Stimulated activated CD4-positive, alpha-beta T cell treated with anti-CD3 and anti-CD28 coated beads, TNF-alpha, amount 100 ng/mL, for 24 hours (primary cell): Measurements from ENCODE around the gene STXBP3.
"Not testable (repeated sequence)": the region's sequence is repeated elsewhere in the genome, so short reads cannot be mapped to it uniquely, and the experiment has no call there.

ENCODE experiments used
- DNase-seq, 3 experiments: peaks; one replicate each; pipeline ENCODE4 v3.0.0-alpha.2; 2020; ENCODE audit warnings: low read depth in 3 of 3

Gene STXBP3, protein sequence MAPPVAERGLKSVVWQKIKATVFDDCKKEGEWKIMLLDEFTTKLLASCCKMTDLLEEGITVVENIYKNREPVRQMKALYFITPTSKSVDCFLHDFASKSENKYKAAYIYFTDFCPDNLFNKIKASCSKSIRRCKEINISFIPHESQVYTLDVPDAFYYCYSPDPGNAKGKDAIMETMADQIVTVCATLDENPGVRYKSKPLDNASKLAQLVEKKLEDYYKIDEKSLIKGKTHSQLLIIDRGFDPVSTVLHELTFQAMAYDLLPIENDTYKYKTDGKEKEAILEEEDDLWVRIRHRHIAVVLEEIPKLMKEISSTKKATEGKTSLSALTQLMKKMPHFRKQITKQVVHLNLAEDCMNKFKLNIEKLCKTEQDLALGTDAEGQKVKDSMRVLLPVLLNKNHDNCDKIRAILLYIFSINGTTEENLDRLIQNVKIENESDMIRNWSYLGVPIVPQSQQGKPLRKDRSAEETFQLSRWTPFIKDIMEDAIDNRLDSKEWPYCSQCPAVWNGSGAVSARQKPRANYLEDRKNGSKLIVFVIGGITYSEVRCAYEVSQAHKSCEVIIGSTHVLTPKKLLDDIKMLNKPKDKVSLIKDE

DNA sequence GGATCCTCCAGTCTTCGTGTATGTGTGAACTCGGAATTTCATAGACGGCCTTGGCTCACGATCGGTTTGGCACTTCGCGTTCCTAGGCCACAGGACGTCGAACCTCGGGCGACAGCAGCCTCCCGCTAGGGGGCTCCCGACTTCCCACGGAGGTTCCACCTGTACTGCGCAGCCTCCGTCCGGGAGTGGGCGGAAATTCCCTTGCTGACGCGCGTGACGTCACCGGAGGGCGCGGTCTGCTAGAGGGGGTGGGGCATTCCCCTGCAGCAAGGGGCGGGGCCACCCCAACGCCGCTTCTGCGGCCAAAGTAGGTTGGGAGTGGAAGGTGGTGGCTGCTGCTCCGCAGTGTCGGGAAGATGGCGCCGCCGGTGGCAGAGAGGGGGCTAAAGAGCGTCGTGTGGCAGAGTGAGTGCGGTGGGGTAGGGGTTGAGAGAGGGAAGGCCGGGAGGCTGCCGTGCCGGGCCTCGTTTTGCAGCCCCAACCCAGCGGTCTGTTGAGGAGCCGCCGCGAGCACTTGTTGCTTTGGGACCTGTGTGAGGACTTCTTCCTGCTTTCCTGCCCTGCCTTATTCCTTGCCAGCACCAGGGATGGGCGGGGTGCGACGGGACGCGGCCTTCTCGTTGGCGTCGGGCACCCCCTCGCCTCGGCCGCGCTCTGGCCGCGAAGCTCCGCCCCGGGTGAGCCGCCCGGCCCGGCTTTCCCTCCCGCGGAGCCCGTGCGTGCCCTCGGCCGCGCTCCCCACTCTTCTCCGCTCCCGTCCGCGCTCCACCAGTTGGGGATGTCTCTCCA is at the start of gene STXBP3:
Gene STXBP3, plus strand, starts transcription at position 293 of the 789 bp plus-strand sequence. Its CDS starts 64 bp downstream, at position 357.
- peak; percentile 100 for DNase-seq

DNA sequence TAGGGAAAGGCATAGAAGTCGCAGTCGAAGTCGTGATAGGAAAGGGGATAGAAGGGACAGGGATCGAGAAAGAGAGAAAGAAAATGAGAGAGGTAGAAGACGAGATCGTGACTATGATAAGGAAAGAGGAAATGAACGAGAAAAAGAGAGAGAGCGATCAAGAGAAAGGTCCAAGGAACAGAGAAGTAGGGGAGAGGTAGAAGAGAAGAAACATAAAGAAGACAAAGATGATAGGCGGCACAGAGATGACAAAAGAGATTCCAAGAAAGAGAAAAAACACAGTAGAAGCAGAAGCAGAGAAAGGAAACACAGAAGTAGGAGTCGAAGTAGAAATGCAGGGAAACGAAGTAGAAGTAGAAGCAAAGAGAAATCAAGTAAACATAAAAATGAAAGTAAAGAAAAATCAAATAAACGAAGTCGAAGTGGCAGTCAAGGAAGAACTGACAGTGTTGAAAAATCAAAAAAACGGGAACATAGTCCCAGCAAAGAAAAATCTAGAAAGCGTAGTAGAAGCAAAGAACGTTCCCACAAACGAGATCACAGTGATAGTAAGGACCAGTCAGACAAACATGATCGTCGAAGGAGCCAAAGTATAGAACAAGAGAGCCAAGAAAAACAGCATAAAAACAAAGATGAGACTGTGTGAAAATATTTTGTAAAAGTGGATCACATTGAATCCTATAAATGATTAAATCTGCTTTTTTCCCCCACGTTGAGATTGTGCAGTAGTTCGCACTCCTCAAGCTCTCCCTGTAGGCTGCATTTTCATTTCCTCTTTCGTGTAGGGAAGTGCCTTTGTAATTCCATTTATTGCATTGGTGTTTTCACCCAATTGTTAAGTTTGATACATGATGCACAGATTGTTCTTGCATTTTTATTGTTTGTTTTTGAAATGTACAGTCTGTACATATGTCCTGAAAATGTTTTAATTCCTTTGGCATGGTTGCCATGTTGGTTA is 46.8 kb upstream of the STXBP3 start:
- DNase-seq = no peak

DNA sequence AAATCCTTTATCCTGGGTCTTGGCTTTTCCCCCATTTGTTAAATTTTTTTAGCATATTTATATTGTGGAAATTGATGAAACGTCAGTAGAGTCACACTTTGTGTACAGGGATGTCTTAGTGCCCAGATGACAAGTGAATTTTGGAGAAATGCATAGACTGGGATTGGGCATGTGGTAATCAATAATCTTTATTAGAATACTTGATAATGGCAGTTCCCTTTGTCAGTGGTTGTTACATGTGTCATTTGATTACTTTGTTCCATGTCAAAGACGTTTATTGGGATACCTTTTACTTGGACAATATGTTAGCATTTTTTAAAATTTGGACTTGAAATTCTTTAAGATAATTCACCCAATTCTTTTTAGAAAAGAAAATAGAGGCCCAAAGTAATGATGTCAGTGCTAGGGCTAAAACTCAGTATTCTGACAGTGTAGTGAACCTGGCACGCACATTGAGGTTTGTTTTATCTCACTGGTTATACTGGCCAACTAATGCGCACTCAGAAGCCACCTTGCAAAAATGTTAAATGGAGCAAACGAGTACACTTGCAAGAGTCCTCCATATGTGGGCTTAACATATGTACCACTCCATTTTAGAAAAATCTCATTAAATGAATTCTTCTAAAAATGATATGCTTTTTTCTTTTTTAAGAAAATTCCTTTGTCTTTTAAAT is 45.2 kb upstream of the STXBP3 start:
- DNase-seq = no peak

DNA sequence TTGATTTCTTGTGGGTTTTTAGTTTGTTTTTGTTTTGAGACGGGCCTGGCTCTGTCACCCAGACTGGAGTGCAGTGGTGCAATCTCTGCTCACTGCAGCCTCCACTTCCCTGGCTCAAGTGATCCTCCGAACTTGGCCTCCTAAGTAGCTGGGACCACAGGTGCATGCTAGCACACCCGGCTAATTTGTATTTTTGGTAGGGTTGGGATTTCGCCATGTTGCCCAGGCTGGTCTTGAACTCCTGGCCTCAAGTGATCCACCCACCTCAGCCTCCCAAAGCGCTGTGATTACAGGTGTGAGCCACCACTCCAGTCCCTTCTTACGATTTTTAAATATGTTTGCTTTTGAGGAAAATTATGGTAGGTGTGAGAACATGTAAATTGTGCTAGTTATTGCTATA is 44.4 kb upstream of the STXBP3 start:
- DNase-seq = not testable (repeated sequence)

DNA sequence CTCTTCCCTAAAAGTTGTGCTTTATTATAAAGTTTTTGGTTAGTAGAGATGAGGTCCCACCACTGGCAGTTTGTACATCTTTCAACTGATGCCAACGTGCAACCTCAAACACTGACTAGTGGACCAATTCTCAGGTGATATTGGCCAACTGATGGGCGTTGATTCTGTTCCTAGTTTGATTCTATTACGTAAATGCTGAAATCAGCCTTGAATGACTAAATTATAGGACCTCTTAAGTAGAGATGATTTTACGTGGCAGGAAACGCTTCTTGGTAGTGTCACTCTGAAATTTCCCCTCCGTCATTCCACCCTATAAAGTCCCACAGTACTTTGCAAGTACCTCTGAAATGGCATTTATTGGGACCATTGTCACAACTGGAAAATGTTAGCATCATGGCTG is 42.5 kb upstream of the STXBP3 start:
- DNase-seq = peak in 1 of 3 experiments; percentile 10

DNA sequence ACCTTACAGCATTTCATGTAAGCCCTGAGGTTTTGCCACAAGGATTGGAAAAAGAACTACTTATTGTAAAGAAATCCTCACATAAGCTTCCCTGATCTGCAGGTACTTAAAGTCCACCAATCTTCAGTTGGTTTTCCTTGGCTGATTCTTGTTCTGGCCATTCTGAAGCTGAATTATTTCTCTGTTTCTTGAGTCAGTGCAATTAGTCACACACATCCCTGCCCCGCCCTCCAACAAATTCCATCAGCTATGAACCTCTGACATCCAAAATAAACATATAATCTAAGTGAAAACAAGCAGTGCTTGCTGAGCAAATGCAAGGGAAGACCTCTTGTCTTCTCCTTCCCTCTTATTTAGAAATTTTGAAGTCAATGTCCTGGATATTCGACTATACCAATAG is 42.0 kb upstream of the STXBP3 start:
- no peak for DNase-seq

DNA sequence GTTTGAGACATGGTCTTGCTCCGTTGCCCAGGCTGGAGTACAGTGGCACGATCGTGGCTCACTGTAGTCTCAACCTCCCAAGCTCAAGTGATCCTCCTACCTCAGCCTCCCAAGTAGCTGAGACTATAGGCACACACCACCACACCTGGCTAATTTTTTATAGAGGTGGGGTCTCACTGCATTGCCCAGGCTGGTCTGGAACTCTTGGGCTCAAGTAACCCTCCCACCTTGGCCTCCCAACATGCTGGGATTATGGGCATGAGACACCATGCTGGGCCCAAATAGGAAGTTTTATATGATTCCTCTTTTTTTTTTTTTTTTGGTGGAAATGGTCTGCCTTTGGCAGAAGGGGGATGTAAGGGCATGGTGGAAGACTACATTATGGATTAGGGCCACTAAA is 39.8 kb upstream of the STXBP3 start:
- no peak for DNase-seq

DNA sequence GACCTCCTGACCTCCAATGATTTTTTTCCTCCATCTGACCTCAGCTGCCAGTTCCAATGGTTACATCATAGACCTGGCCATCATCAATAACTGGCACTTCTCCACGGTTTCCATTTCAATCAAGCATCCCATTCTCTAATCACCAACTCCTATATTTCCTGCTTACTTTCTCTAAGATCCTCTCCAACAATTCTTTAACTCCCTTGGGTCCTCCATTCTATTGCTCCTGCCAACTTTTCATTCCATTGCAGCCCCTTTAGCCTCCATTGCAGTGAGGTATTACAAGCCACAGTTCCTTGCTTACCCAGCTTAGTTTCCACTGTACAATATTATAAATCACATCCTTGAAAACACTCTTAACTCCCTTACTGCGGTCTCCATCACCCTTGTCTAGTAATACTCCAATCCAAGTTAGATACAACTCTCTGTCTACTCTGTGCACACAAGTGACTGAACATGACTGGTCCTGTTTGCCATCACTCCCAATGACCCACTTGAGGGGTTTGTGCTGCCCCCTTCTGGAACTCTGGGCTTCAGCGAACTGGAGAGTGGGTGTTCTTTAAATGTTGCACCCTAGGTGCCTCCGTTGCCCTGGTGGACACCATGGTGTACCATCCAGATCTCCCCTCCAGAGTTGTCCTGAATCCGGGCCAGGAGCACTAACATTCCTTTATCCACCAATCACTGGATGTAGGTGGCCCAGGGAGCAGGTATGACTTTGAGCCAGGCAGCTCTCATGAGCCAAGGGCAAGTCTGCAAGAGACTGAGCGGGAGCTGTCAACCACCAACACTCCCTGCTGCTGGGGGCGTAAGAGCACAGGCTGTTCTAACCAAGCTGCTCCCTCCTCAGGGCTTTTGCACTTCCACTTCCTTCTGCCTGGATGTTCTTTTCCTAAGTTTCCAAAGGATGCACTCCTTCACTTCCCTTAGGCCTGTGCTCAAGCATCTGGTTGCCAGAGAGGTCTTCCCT is 37.5 kb upstream of the STXBP3 start:
- DNase-seq = peak; percentile 8 to 51 (median 18)

DNA sequence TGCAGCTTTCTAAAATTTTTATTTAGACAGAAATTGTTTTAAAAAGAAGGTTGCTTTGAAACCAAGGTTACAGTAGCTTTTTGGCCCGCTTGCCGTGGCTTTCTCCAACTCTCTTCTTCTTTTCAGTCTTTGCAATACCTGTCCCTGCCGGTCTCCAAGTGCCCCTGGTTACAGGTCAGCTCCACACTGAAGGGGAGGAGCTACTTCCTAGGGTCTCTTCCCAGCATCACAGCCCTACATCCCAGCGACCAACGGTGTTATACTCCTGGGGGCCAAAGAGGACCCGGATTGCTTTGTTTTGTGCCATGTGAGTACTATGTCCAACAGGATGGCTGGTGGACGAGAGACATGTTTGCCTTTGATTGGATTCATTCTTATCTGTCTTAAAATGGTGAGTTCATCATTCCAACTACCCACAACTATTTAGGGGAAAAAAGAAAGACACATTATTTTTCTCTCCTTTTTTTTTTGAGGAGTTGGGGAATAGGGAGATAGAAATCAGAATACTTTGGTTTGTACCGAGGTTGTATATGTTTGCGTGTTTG is 33.8 kb upstream of the STXBP3 start, which contains the start of gene FNDC7:
Gene FNDC7, plus strand, starts transcription at position 303 of the 545 bp plus-strand sequence. Its CDS starts 26 bp downstream, at position 329.
- DNase-seq = no peak

DNA sequence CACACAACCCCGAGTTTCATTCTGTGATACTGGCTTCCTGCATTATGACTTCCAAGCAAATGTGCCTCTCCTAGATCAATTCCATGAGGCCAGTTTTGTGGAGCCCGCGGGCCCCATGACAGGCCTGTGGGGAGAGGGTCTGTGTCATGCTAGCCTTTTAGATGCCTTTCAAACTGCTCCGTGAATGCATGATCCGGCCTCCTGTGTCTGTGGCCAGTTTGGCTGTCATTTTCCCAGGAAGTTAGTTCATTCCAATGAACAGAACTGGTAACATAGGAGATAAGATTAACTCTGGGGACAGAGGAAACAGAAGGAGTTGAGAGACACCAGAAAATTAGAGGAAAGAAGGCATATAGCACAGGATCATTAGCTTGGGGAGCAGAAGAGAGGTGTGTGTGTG is 30.5 kb upstream of the STXBP3 start:
- DNase-seq = no peak

DNA sequence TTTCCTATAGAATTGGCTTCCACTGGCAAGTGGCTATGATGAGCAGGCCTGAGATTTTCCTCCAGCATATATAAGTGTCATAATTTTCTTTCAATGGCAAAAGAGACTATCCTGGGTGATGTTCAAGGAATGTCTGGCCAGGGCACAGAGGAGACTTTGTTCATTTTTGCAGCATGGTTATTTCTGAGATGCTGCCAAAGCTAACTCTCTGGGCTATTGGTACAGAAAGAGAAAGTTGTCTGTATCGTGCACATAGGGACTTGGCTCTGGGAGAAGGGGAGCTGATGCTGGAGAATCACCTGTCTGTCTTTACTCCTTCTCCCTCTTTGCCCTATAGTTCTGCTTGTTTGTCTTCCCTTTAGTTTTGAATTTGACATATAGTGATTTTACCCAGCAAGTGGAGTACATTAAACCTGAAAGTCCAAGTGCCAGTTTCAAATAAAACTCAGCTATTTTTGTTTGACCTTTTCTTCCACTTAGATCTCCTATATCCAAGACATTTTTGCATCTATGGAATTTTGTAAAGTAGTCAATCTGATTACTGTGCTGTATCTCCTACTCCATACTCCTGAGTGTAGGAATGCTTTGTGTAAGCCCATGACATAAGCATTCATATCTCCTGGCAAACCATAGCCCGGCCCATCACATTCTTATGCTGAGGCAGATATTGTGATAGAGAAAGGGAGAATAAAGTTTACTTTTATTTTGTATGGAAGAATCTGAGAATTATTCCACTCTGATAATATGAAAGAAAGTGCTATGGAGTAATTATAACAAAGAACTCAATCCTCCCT is 29.8 kb upstream of the STXBP3 start:
- no peak for DNase-seq

DNA sequence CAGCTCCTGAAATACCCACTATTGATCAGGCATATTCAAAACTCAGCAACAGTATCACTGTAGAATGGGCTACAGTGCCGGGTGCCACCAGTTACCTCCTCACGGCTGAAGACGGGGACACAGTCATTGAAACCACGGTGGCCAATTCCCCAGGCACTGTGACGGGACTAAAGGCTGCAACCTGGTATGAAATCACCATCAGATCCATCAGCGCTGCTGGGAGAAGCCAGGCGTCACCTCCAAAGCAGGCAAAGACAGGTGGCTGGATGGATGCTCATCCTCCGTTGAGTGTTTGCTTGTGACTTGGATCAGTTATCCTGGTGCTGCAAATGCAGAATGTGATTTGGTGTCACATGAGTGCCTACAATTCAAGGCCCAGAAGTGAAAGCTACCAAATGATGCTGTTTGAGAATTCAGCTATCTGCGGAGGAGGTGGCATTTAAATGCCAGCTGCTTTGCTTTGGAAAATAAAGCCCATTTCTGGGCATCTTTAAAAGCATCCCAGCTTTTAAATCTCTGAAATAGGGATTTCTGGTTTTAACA is 28.6 kb upstream of the STXBP3 start:
- DNase-seq = no peak

DNA sequence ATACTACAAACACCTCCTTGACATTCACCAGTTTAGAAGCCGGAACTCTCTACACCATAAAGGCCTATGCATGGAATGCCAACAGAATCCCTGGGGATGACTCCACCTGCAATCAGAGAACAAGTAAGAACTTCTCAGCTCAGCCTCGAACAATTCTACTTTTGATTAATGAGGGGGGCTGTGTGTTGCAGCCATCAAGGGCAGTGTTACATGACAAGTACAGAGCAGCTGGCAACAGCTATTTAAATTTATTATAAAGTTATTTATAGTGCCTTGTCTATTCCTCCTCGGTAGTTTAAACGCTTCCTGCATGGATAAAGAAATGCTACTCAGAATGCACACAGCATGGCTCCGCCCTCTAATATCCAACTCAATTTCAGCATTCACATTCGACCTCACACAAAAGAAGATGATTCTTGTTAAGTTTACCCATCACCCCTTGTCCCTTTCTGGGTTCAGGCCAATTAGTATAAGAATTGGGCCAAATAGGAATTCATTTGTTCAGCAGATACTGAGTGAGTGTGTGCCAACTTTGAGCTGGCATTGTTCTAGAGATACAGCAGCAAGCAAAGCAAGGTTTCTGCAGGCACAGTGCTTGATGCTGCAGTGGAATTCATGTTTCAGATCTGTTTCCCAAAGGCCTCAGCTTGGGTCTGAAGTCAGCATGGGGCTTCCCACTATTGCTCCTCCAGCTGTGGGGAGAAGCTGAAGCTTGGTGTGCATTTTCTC is 27.4 kb upstream of the STXBP3 start:
- no peak for DNase-seq

DNA sequence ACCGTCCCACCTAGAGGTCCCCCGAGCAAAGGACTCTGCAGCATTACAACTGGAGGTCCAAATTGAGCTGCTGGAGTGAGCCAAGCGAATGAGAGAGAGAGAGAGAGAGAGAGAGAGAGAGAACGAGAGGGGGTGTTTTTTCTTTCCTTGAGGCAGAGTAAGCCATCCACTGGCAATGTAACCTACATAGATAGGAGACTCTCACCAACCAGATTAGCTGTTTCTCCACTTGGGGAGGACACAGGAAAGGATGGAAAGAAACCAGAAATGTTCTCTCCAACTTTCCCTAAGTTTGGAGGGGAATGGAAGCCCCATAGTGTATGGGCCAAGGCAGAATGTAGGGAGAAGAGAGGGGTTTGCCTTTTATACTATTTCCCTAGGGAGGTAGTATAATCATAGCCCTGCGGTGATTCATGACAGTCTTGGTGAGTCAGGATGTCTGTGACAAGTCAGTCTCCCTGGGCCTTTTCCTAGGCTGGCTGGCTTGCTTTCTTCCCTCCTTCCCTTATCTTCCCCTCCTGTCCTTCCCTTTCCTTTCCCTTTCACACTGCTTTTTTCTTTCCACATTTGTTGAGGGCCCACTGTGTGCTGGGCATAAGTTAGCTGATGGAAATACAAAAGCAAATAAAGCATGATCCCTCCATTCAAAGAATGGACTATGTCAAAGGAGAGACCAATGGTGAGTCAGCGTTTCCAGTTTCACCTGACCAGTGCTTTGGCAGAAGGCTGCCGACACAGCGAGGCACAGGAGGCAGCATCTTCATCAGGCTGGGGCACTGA is 26.6 kb upstream of the STXBP3 start:
- no peak for DNase-seq

DNA sequence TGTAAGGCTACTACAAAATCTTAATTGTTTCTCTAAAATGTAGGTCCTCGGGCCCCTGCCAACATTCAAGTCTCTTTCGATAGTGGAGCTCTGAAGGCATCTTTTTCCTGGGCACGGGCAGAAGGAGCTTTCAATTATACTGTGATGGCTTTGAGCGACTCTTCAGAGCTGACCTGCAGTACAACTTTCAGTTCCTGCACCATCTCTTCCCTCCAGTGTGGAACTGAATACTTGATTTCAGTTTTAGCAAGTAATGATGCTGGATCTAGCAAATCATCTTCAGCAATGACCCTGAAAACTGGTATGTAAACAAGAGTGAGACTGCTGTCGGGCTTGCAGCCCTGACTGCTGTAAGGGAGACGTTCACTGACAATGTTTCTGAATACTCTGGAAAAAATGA is 24.2 kb upstream of the STXBP3 start:
- no peak for DNase-seq

DNA sequence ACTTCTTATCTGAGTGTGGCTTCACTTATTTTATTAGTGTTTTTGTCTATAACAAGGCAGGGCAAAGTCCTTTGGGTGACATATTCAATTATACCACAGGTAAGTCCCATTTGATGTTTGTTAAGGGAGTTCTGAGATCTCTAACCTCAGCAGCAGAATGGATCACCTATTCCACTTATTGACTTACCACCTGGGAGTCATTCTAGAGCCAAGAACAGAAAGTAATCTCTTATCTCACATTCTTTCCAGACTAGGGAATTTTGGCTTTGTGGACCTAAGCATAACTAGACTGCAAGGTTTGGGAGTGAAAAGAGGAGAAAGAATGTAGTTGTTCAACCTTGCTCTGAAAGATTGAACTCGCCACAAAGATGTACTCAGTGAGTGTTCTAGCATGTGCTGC is 20.6 kb upstream of the STXBP3 start:
- DNase-seq = no peak
